Astrocyte (in vitro differentiated cells and primary cell): ENCODE data around the gene EIF4E. TPM values are rescaled to one million over a fixed set of nuclear protein-coding genes. Genes with fewer than 3 reads are reported as not detected.
"Not testable (repeated sequence)": the region's sequence is repeated elsewhere in the genome, so short reads cannot be mapped to it uniquely, and the experiment has no call there.

ENCODE experiments used
- DNase-seq: peaks from one replicate; pipeline ENCODE4 v3.0.0-alpha.2; 2010; ENCODE audit warnings: low read depth
- FAIRE-seq: peaks from 2 replicates; lab custom pipeline; 2011; peaks lifted over from hg19 to GRCh38; lab: Jason Lieb, UNC
- H2AFZ ChIP-seq: 2 replicates; pipeline ENCODE4 v1.6.0; 2012; ENCODE audit warnings: low read depth, low read length, inconsistent platforms
- H3K27ac ChIP-seq: 2 replicates; pipeline ENCODE4 v1.5.1; 2011; ENCODE audit warnings: low read depth, low read length, inconsistent platforms
- H3K27me3 ChIP-seq: 2 replicates; pipeline ENCODE4 v1.6.0; 2011; ENCODE audit warnings: low read length, inconsistent platforms; ENCODE audit not compliant: insufficient read depth
- H3K36me3 ChIP-seq: 2 replicates; pipeline ENCODE4 v1.5.1; 2011; ENCODE audit warnings: low read length, inconsistent platforms; ENCODE audit not compliant: insufficient read depth
- H3K4me1 ChIP-seq: 2 replicates; pipeline ENCODE4 v1.5.1; 2011; ENCODE audit warnings: low read length, inconsistent platforms; ENCODE audit not compliant: insufficient read depth
- H3K4me2 ChIP-seq: 2 replicates; pipeline ENCODE4 v1.6.0; 2012; ENCODE audit warnings: low read length, inconsistent platforms
- H3K4me3 ChIP-seq: 2 replicates; pipeline ENCODE4 v1.5.1; 2011; ENCODE audit warnings: low read depth, mild to moderate bottlenecking, low read length, inconsistent platforms; ENCODE audit not compliant: insufficient read depth
- H3K79me2 ChIP-seq: 2 replicates; pipeline ENCODE4 v1.6.0; 2012; ENCODE audit warnings: mild to moderate bottlenecking, low read length, inconsistent platforms; ENCODE audit not compliant: insufficient read depth
- H3K9ac ChIP-seq: 2 replicates; pipeline ENCODE4 v1.6.0; 2012; ENCODE audit warnings: mild to moderate bottlenecking, low read length, inconsistent platforms
- H3K9me3 ChIP-seq: 2 replicates; pipeline ENCODE4 v1.5.1; 2012; ENCODE audit warnings: low read depth, mild to moderate bottlenecking, low read length, inconsistent platforms; ENCODE audit not compliant: insufficient read depth
- H4K20me1 ChIP-seq: 2 replicates; pipeline ENCODE4 v1.6.0; 2012; ENCODE audit warnings: low read length, inconsistent platforms; ENCODE audit not compliant: insufficient read depth
- H3K27ac Mint-ChIP-seq: one replicate; pipeline ENCODE4 v1.8.0; 2021; ENCODE audit warnings: mild to moderate bottlenecking, mixed read lengths; ENCODE audit not compliant: unreplicated experiment
- H3K27me3 Mint-ChIP-seq: one replicate; pipeline ENCODE4 v1.8.0; 2021; ENCODE audit warnings: low read depth, mixed read lengths; ENCODE audit not compliant: unreplicated experiment
- H3K36me3 Mint-ChIP-seq: one replicate; pipeline ENCODE4 v1.8.0; 2021; ENCODE audit warnings: low read depth, mixed read lengths; ENCODE audit not compliant: unreplicated experiment
- H3K4me1 Mint-ChIP-seq: one replicate; pipeline ENCODE4 v1.8.0; 2021; ENCODE audit warnings: low read depth, mixed read lengths; ENCODE audit not compliant: unreplicated experiment
- H3K4me3 Mint-ChIP-seq: one replicate; pipeline ENCODE4 v1.8.0; 2021; ENCODE audit warnings: mild to moderate bottlenecking, moderate library complexity, mixed read lengths; ENCODE audit not compliant: unreplicated experiment
- H3K9me3 Mint-ChIP-seq: one replicate; pipeline ENCODE4 v1.8.0; 2021; ENCODE audit warnings: mild to moderate bottlenecking, mixed read lengths; ENCODE audit not compliant: unreplicated experiment
- EZH2 ChIP-seq: IDR thresholded peaks from 2 replicates; pipeline ENCODE4 v1.6.1; 2012; ENCODE audit warnings: mild to moderate bottlenecking, low read length, inconsistent platforms; ENCODE audit not compliant: insufficient read depth
- total RNA-seq: library from RNA; stranded (reverse); gene quantifications from 2 replicates; pipeline ENCODE4 v1.2.1, GENCODE V29; 2021
- TF ChIP-seq, protein P1 (sequence below): IDR thresholded peaks from 2 replicates; pipeline ENCODE4 v1.5.1; 2011; ENCODE audit warnings: low read depth, mild to moderate bottlenecking, inconsistent platforms, low read length, moderate library complexity; ENCODE audit not compliant: insufficient read depth

The EIF4E gene
- total RNA-seq, 1 donor from 2014 or later = 110 TPM

DNA sequence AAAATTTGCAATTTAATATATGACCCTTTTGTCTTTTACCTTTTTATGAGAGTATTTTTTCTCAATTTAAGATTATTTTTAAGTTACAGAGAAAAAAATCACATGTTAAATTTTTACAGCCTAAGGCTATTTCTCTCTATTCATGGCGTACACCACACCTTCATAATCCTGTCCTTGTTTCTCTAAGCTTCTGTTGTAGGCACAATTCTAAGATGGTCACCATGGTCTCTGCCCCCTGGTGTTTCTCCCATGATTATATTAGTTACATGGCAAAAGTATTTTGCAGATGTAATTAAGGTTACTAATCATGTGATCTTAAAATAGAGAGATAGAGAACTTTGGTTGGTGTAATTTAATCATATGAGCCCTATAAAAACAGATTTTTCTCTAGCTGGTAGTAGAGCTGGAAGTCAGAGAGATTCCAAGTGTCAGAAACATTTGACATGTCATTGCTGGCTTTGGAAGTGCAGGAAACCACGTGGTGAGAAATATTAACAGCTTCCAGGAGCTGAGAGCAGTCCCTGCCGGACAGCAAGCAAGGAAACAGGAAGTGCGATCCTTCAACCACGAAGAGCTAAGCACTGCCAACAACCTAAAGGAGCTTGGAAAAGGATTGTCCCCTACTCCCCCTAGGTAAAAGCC lies 89.8 kb downstream of the EIF4E start:
- Histone ChIP-seq H3K4me2 (no peak overlapping the region), H4K20me1 (no peaks in the 10 kb centered on the region), H3K4me3 (no peak overlapping the region), H3K27me3 (no peaks in the 10 kb centered on the region), H3K4me1 (no peaks in the 10 kb centered on the region), H3K9me3 (no peaks in the 10 kb centered on the region), H3K9ac (no peak overlapping the region), H3K36me3 (no peaks in the 10 kb centered on the region), H3K79me2 (no peaks in the 10 kb centered on the region), H2AFZ (peak overlapping the region; percentile 39), H3K27ac (no peak overlapping the region)
- peak; percentile 57 for DNase-seq
- peaks cover 7% of the 10 kb centered on the region for H3K9me3 Mint-ChIP-seq
- no peak overlapping the region for H3K27ac Mint-ChIP-seq
- peaks cover 5% of the 10 kb centered on the region for H3K4me1 Mint-ChIP-seq
- no peaks in the 10 kb centered on the region for H3K36me3 Mint-ChIP-seq
- FAIRE-seq = peak; percentile 75
- H3K4me3 Mint-ChIP-seq = no peak overlapping the region
- TF ChIP-seq EZH2 = no peak
- TF ChIP-seq, protein P1, sequence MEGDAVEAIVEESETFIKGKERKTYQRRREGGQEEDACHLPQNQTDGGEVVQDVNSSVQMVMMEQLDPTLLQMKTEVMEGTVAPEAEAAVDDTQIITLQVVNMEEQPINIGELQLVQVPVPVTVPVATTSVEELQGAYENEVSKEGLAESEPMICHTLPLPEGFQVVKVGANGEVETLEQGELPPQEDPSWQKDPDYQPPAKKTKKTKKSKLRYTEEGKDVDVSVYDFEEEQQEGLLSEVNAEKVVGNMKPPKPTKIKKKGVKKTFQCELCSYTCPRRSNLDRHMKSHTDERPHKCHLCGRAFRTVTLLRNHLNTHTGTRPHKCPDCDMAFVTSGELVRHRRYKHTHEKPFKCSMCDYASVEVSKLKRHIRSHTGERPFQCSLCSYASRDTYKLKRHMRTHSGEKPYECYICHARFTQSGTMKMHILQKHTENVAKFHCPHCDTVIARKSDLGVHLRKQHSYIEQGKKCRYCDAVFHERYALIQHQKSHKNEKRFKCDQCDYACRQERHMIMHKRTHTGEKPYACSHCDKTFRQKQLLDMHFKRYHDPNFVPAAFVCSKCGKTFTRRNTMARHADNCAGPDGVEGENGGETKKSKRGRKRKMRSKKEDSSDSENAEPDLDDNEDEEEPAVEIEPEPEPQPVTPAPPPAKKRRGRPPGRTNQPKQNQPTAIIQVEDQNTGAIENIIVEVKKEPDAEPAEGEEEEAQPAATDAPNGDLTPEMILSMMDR = no peak
- H3K27me3 Mint-ChIP-seq = no peaks in the 10 kb centered on the region

DNA sequence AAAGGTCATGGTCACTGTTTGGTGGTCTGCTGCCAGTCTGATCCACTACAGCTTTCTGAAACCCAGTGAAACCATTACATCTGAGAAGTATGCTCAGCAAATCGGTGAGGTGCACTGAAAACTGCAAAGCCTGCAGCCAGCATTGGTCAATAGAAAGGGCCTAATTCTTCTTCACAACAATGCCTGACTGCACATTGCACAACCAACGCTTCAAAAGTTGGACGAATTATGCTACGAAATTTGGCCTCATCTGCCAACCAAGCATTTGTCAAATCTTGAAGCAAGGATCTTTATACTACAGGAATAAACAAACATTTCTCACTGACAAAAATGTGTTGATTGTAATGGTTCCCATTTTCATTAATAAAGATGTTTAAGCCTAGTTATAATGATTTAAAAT lies 90.4 kb downstream of the EIF4E start:
- Mint-ChIP-seq H3K27ac (no peak overlapping the region), H3K27me3 (no peaks in the 10 kb centered on the region), H3K4me1 (peaks cover 6% of the 10 kb centered on the region), H3K4me3 (no peak overlapping the region), H3K36me3 (no peaks in the 10 kb centered on the region), H3K9me3 (peaks cover 7% of the 10 kb centered on the region)
- Histone ChIP-seq H3K27me3 (no peaks in the 10 kb centered on the region), H3K79me2 (no peaks in the 10 kb centered on the region), H3K4me1 (no peaks in the 10 kb centered on the region), H3K9me3 (no peaks in the 10 kb centered on the region), H4K20me1 (no peaks in the 10 kb centered on the region), H3K9ac (no peak overlapping the region), H3K27ac (no peak overlapping the region), H3K4me3 (no peak overlapping the region), H3K36me3 (no peaks in the 10 kb centered on the region), H2AFZ (no peak overlapping the region), H3K4me2 (no peak overlapping the region)
- TF ChIP-seq, protein P1 = no peak
- TF ChIP-seq EZH2 = no peak
- no peak for FAIRE-seq
- no peak for DNase-seq

DNA sequence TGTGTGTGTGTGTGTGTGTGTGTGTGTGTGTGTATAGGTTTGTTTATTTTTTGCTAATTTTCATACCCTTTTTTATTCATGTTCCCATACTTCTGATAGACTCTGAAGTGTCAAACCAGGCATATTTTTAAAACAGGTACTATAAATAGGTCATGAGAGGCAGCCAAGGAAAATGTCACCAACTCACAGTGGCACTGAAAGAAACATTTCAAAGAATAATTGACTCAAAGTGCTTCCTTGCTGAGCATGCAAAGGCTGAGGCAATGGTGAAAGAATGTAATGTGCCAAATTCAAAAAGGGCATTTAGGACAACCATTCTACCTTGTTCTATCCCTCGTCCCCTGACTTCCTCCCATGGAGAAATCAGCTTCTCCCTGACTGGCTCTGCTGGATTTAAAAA lies 95.5 kb downstream of the EIF4E start:
- Histone ChIP-seq H3K4me2 (no peak overlapping the region), H3K9ac (no peak overlapping the region), H3K36me3 (no peaks in the 10 kb centered on the region), H3K27ac (no peak overlapping the region), H3K9me3 (no peaks in the 10 kb centered on the region), H2AFZ (no peak overlapping the region), H4K20me1 (no peaks in the 10 kb centered on the region), H3K27me3 (no peaks in the 10 kb centered on the region), H3K4me1 (no peaks in the 10 kb centered on the region), H3K79me2 (no peaks in the 10 kb centered on the region), H3K4me3 (no peak overlapping the region)
- no peak overlapping the region for H3K4me3 Mint-ChIP-seq
- DNase-seq = no peak
- H3K27me3 Mint-ChIP-seq = no peaks in the 10 kb centered on the region
- TF ChIP-seq, protein P1 = no peak
- TF ChIP-seq EZH2 = no peak
- H3K4me1 Mint-ChIP-seq = peaks cover 4% of the 10 kb centered on the region
- H3K27ac Mint-ChIP-seq = no peak overlapping the region
- no peaks in the 10 kb centered on the region for H3K9me3 Mint-ChIP-seq
- no peak for FAIRE-seq
- no peaks in the 10 kb centered on the region for H3K36me3 Mint-ChIP-seq

DNA sequence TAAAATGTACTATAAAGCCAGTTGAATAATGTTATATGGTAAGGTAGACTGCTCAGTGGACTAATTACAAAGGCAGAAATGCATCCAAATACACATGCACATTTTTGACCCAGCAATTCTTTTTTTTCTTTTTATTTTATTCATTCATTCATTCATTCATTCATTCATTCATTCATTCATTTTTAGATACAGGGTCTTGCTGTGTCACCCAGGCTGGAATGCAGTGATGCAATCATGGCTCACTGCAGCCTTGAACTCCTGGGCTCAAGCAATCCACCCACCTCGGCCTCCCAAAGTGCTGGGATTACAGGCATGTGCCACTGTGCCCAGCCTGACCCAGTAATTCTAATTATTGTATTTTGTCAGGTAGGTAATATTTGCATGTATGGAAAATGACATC lies 97.9 kb downstream of the EIF4E start:
- H3K4me1 Mint-ChIP-seq, H3K9me3 ChIP-seq, H3K36me3 Mint-ChIP-seq, H3K79me2 ChIP-seq, H3K9ac ChIP-seq, DNase-seq, H3K27ac ChIP-seq, H3K9me3 Mint-ChIP-seq, H3K4me3 Mint-ChIP-seq, H4K20me1 ChIP-seq, H3K4me2 ChIP-seq, H3K27me3 ChIP-seq, H3K27me3 Mint-ChIP-seq, H3K27ac Mint-ChIP-seq, H3K36me3 ChIP-seq, FAIRE-seq, H3K4me3 ChIP-seq, H2AFZ ChIP-seq, H3K4me1 ChIP-seq: not testable (repeated sequence)
